ENCODE results near the gene AHI1.

AHI1 gene

GRCh38 chr6:135418040-135418760, 79.3 kb downstream of the AHI1 start:
- intact Hi-C loops (cut with micrococcal nuclease) = no loop called here
- H3K36me3 Mint-ChIP-seq (ENCODE audit: low read depth) = no peaks in the 10 kb centered on the region
- no peak overlapping the region for H3K4me3 Mint-ChIP-seq
- no peaks in the 10 kb centered on the region for H3K9me3 Mint-ChIP-seq
- H3K27me3 Mint-ChIP-seq = no peaks in the 10 kb centered on the region
- H3K4me1 Mint-ChIP-seq (ENCODE audit: low read depth) = no peaks in the 10 kb centered on the region
- no peak overlapping the region for H3K27ac Mint-ChIP-seq

GRCh38 chr6:135412761-135413160, 84.8 kb downstream of the AHI1 start:
- H3K4me3 Mint-ChIP-seq = no peak overlapping the region
- H3K9me3 Mint-ChIP-seq = no peaks in the 10 kb centered on the region
- no peaks in the 10 kb centered on the region for H3K27me3 Mint-ChIP-seq
- no peak overlapping the region for H3K27ac Mint-ChIP-seq
- intact Hi-C loops (cut with micrococcal nuclease) = no loop called here
- peaks cover 11% of the 10 kb centered on the region for H3K36me3 Mint-ChIP-seq (ENCODE audit: low read depth)
- no peaks in the 10 kb centered on the region for H3K4me1 Mint-ChIP-seq (ENCODE audit: low read depth)

DNA sequence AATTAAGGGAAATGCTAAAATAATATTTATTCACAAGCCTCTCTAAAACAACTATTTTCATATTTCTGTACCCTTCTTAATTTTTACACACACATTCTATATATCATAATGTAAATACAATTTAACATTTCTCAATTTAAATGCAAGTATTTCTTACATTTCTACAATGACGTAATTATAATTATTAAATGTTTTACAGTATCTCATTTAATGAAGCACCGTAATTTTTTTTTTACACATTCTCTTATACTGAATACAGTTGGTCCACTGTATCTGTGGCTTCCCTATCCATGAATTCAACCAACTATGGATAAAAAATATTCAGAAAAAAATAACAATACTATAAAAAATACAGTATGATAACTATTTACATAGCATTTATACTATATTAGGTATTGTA, 85.7 kb downstream of the AHI1 start:
- H3K4me3 Mint-ChIP-seq = no peak overlapping the region
- intact Hi-C loops (cut with micrococcal nuclease) = no loop called here
- no peaks in the 10 kb centered on the region for H3K9me3 Mint-ChIP-seq
- no peak overlapping the region for H3K27ac Mint-ChIP-seq
- H3K27me3 Mint-ChIP-seq = no peaks in the 10 kb centered on the region
- peaks cover 11% of the 10 kb centered on the region for H3K36me3 Mint-ChIP-seq (ENCODE audit: low read depth)
- H3K4me1 Mint-ChIP-seq (ENCODE audit: low read depth) = no peaks in the 10 kb centered on the region

DNA sequence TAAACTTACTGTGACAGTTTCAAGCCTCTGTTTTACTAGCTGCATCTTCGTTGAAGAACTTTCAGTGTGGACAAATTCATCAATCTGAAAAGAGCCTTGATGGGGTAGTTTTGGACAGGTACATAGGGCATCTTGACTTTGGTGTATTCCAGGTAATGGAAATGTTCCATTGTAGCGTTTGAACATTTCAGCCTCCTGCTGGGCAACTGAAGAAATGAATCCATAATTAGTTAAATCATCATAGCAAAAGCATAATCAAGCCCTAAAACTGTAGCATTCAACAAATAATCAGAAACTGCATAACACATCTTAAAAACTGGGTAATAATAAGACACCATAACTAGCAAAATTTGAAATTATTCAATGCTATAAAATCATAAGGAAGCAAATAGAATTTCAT, 86.2 kb downstream of the AHI1 start:
- Mint-ChIP-seq H3K27me3 (no peaks in the 10 kb centered on the region), H3K36me3 (ENCODE audit: low read depth) (peaks cover 11% of the 10 kb centered on the region), H3K4me1 (ENCODE audit: low read depth) (no peaks in the 10 kb centered on the region), H3K9me3 (no peaks in the 10 kb centered on the region), H3K4me3 (no peak overlapping the region), H3K27ac (no peak overlapping the region)
- intact Hi-C loops (cut with micrococcal nuclease) = no loop called here

GRCh38 chr6:135410856-135411255, 86.7 kb downstream of the AHI1 start:
- H3K9me3 Mint-ChIP-seq = no peaks in the 10 kb centered on the region

DNA sequence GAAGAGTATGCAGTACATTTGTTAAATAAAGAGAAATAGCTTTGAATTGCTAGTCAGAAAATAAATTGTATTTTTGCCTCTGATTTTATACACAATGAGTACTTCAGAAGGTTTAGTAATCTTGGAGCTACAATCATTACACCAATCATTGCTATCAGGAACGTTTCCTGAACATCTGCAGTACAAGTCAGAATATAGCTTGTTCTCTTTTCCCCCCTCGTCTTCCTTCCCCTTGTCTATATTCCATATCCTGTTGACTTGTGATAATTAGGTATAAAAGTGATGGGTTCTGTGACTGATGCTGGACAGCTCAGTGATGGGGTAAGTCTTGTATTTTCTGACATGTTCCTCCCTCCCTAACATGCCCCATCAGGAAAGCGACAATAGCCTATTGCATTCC, 94.0 kb downstream of the AHI1 start:
- Mint-ChIP-seq H3K27me3 (no peaks in the 10 kb centered on the region), H3K36me3 (ENCODE audit: low read depth) (no peaks in the 10 kb centered on the region), H3K9me3 (no peaks in the 10 kb centered on the region), H3K4me3 (no peak overlapping the region), H3K4me1 (ENCODE audit: low read depth) (peaks cover 10% of the 10 kb centered on the region), H3K27ac (no peak overlapping the region)
- intact Hi-C loops (cut with micrococcal nuclease) = no loop called here

More at GRCh38 chr6:135410856-135411255, 86.7 kb downstream of the AHI1 start:
- H3K4me3 Mint-ChIP-seq = no peak overlapping the region
- intact Hi-C loops (cut with micrococcal nuclease) = no loop called here
- H3K27me3 Mint-ChIP-seq = no peaks in the 10 kb centered on the region
- H3K4me1 Mint-ChIP-seq (ENCODE audit: low read depth) = no peaks in the 10 kb centered on the region
- no peak overlapping the region for H3K27ac Mint-ChIP-seq
- H3K36me3 Mint-ChIP-seq (ENCODE audit: low read depth) = peaks cover 11% of the 10 kb centered on the region

DNA sequence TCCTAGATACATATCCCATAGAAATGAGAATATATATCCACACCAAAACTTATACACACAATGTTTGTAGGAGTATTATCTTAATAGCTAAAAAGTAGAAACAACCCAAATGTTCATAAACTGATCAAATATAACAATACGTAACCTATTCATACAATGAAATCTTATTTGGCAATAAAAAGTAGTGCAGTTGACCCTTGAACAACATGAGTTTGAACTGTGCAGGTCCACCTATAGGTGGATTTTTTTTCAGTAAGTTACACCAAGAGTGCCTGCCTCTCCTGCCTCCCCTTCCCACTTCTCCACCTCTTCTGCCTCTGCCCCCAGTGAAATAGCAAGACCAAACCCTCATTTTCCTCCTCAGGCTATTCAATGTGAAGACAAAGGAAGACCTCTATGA, 95.2 kb downstream of the AHI1 start:
- Mint-ChIP-seq H3K36me3 (ENCODE audit: low read depth) (no peaks in the 10 kb centered on the region), H3K9me3 (no peaks in the 10 kb centered on the region), H3K27ac (no peak overlapping the region), H3K4me3 (no peak overlapping the region), H3K4me1 (ENCODE audit: low read depth) (peaks cover 12% of the 10 kb centered on the region), H3K27me3 (no peaks in the 10 kb centered on the region)
- intact Hi-C loops (cut with micrococcal nuclease) = no loop called here

GRCh38 chr6:135397172-135397952, 100.2 kb downstream of the AHI1 start:
- Mint-ChIP-seq H3K4me1 (ENCODE audit: low read depth) (peaks cover 6% of the 10 kb centered on the region), H3K27me3 (no peaks in the 10 kb centered on the region), H3K36me3 (ENCODE audit: low read depth) (no peaks in the 10 kb centered on the region), H3K9me3 (no peaks in the 10 kb centered on the region), H3K4me3 (no peak overlapping the region), H3K27ac (no peak overlapping the region)
- intact Hi-C loops (cut with micrococcal nuclease) = no loop called here

DNA sequence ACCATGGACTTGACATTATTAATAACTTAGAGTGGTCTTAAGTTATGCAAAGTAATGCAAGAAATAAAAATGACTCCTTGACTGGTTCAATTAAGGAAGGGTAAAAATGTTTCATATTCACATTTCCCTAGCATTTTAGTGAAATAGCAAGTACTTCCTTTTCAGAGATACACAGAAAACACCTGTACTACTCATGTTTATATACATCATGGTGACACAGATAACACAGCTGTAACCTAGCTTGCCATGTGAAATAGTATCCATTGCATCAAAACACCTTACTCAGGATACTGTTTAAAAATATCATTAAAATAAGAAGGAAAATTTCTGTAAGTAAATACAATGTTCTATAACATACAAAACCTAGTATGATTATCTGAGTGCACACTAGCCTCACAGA, 102.4 kb downstream of the AHI1 start:
- Mint-ChIP-seq H3K4me1 (ENCODE audit: low read depth) (peaks cover 6% of the 10 kb centered on the region), H3K36me3 (ENCODE audit: low read depth) (no peaks in the 10 kb centered on the region), H3K27ac (no peak overlapping the region), H3K9me3 (no peaks in the 10 kb centered on the region), H3K4me3 (no peak overlapping the region), H3K27me3 (no peaks in the 10 kb centered on the region)
- intact Hi-C loops (cut with micrococcal nuclease) = no loop called here

- Mint-ChIP-seq H3K36me3 (ENCODE audit: low read depth) (no peaks in the 10 kb centered on the region), H3K27me3 (no peaks in the 10 kb centered on the region), H3K27ac (no peak overlapping the region), H3K9me3 (no peaks in the 10 kb centered on the region), H3K4me1 (ENCODE audit: low read depth) (no peaks in the 10 kb centered on the region), H3K4me3 (no peak overlapping the region)
- intact Hi-C loops (cut with micrococcal nuclease) = no loop called here
Measured at GRCh38 chr6:135393289-135393688, 104.3 kb downstream of the AHI1 start.

- Mint-ChIP-seq H3K36me3 (ENCODE audit: low read depth) (no peaks in the 10 kb centered on the region), H3K4me1 (ENCODE audit: low read depth) (no peaks in the 10 kb centered on the region), H3K9me3 (no peaks in the 10 kb centered on the region), H3K27ac (no peak overlapping the region), H3K4me3 (no peak overlapping the region), H3K27me3 (no peaks in the 10 kb centered on the region)
- intact Hi-C loops (cut with micrococcal nuclease) = no loop called here
Measured at GRCh38 chr6:135390458-135390857, 107.1 kb downstream of the AHI1 start.

DNA sequence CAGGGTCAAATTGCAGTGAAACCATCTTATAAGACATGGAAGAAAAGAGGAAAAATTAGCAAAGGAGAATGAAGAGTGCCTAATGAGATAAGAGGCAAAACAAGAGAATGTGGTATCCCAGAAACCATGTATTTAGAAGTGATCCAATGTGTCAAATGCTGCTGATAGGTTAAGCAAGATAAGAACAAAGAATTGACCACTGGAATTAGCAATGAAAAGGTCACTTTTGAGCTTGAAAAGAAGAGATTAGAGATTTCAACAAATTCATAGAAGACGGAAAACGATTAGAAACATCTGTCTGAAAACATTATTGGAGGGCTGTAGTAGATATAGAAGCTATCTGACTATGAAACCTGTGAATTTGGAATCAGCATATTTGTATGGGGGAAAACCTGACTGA, 112.2 kb downstream of the AHI1 start:
- Mint-ChIP-seq H3K9me3 (no peaks in the 10 kb centered on the region), H3K27me3 (no peaks in the 10 kb centered on the region), H3K4me1 (ENCODE audit: low read depth) (no peaks in the 10 kb centered on the region), H3K36me3 (ENCODE audit: low read depth) (no peaks in the 10 kb centered on the region), H3K27ac (no peak overlapping the region), H3K4me3 (no peak overlapping the region)
- intact Hi-C loops (cut with micrococcal nuclease) = no loop called here

- Mint-ChIP-seq H3K9me3 (no peaks in the 10 kb centered on the region), H3K4me3 (no peak overlapping the region), H3K4me1 (ENCODE audit: low read depth) (no peaks in the 10 kb centered on the region), H3K27me3 (no peaks in the 10 kb centered on the region), H3K36me3 (ENCODE audit: low read depth) (no peaks in the 10 kb centered on the region), H3K27ac (no peak overlapping the region)
- intact Hi-C loops (cut with micrococcal nuclease) = no loop called here
Measured at GRCh38 chr6:135383766-135384165, 113.8 kb downstream of the AHI1 start.

GRCh38 chr6:135383301-135383700, 114.2 kb downstream of the AHI1 start:
- intact Hi-C loops (cut with micrococcal nuclease) = no loop called here
- no peak overlapping the region for H3K4me3 Mint-ChIP-seq
- H3K36me3 Mint-ChIP-seq (ENCODE audit: low read depth) = no peaks in the 10 kb centered on the region
- no peaks in the 10 kb centered on the region for H3K9me3 Mint-ChIP-seq
- no peaks in the 10 kb centered on the region for H3K4me1 Mint-ChIP-seq (ENCODE audit: low read depth)
- H3K27me3 Mint-ChIP-seq = no peaks in the 10 kb centered on the region
- no peak overlapping the region for H3K27ac Mint-ChIP-seq

All from dendritic cell treated with granulocyte-macrophage colony-stimulating factor and Interleukin-4, amounts not matched to agents 40 ng/mL and 50 ng/mL, for 4 days (primary cell).